ENCODE data around the gene C1orf87.

C1orf87 gene

GRCh38 chr1:60055336-60055735 lies 18.2 kb downstream of the C1orf87 start:
- no peak for DNase-seq

DNA sequence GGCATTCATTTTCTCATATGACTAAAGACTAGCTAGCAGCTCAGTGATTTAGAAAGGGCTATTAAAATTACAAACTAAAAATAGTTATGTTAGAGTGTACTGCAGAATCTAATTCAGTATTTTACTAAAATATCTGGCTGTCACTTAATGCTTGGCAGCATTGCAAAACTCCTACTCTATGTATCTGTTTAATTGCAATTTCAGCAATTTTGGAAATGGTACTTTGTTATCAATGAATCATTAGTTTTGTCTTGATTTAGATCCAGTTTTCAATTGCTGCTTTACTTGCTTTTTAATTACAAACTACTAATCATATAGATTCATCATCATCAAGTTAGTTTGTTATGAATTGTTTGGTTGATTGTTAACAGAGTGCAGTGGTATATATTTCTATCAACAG lies 19.2 kb downstream of the C1orf87 start:
- DNase-seq = no peak

GRCh38 chr1:60052601-60053000 lies 21.0 kb downstream of the C1orf87 start:
- no peak for DNase-seq

- DNase-seq = no peak
Measured at GRCh38 chr1:60051191-60051590, 22.4 kb downstream of the C1orf87 start.

DNA sequence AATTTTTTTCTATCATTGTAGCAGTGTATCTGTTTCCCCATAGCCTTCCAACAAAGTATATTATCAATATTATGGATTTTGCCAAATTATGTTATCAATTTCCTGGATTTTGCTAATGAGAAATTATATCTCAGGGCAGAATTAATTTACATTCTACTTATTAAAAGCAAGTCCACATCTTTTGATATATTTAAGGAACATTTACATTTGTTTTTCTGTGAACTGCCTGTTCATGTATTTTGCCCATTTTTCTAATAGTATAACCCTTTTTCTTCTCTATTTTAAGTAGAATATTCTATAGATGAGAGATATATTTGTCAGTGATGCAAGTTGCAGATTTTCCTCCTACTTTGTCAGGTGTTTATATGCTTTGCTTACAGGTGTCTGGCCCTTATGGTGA lies 24.4 kb downstream of the C1orf87 start:
- DNase-seq = no peak

GRCh38 chr1:60044881-60045280 lies 28.7 kb downstream of the C1orf87 start:
- no peak for DNase-seq

- DNase-seq = no peak
Measured at GRCh38 chr1:60041783-60042182, 31.8 kb downstream of the C1orf87 start.

GRCh38 chr1:60037669-60038068 lies 35.9 kb downstream of the C1orf87 start:
- no peak for DNase-seq

GRCh38 chr1:60036856-60037460 lies 36.6 kb downstream of the C1orf87 start:
- DNase-seq = no peak

DNA sequence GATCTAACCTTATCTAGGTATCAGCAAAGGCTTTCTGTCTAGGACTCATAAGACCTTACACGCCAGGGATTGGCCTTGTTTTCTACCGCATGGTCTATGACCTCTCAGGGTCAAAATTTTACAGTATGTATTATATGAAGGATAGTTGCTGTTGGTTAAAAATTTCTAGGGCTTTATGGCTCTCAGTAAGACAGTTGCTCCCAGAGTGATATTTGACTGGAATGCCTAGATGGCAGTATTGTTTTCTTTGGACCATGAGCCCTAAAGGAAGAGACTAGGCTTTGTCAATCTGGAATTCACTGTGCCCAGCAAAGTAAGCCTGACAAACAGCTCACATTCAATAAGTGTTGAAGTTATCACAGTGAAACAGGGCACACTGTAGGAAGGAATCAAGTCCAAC lies 37.6 kb downstream of the C1orf87 start:
- no peak for DNase-seq

DNA sequence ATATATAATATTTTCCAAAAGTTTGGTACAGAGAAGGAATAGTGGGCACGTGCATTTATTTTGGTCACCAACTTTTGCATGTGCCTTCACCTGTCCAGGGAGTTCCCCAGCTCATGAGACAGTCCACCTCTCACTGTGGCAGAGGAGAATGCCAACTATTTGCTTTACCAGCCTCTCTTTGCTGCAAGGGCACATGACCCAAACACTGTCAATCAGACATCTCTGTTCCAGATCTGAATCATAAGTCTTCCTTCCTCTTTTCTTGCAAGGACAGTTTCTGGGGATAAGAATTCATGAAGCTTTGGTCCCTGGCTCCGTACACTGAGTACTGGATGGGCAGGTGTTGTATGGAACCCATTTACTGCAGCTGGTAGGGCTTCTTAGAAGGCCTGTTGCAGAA lies 38.6 kb downstream of the C1orf87 start:
- no peak for DNase-seq

DNA sequence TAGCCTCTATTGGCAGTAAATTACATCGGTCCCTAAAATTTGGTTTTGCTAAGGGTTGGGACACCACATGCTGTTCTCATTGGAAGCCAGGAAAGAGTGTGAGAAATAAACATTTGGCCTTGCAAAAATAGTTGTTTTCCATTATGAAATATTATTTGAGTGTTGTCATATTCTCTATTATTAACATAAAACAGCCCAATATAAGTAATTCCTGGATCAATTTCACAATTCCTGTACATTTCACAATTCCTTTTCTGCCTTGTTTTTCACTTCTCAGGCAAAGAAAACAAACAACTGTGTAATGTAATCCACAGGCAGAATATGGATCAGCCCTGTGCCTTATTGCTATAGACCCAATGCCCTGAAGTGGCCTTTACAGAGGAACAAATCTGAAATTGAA lies 40.5 kb downstream of the C1orf87 start:
- no peak for DNase-seq

- DNase-seq = no peak
Measured at GRCh38 chr1:60031146-60031545, 42.4 kb downstream of the C1orf87 start.

- no peak for DNase-seq
Measured at GRCh38 chr1:60025552-60025951, 48.0 kb downstream of the C1orf87 start.

- no peak for DNase-seq
Measured at GRCh38 chr1:60017508-60018205, 55.9 kb downstream of the C1orf87 start.

DNA sequence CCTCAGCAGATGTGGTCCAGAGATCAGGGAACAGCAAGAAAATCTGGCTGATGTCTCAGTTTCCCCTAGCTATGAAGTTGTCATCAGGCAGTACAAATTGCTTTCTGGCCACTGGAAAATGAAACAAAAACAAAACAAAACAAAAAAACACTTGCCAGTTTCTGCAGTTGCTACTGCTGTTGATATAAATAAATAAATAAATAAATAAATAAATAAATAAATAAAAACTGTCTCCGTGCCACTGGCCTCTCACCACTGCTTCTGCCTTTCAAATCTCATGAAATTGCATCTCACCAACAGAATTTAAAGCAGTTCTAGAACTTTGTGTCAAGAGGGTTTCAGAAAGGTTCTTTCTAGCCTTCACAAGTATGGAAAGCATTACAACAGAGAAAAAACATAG lies 62.9 kb downstream of the C1orf87 start:
- DNase-seq = no peak

DNA sequence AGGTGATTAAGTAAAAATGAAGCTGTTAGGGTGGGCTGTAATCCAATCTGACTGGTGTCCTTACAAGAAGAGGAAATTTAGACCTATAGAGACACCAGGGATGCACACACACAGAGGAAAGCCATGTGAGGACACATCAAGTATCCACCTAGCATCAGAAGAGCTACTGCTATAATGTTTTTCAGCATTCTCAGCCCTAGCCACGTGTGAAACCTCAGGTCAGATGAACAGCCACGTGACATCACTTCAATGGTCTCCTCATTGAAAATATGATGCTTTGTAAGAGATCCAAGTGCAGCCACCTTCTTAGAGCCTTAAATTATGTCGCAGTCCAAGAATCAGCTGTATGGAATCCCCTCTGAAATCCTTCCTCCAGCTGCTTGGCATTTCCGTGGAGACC lies 65.1 kb downstream of the C1orf87 start:
- DNase-seq = no peak

GRCh38 chr1:60000625-60001024 lies 72.9 kb downstream of the C1orf87 start:
- no peak for DNase-seq

DNA sequence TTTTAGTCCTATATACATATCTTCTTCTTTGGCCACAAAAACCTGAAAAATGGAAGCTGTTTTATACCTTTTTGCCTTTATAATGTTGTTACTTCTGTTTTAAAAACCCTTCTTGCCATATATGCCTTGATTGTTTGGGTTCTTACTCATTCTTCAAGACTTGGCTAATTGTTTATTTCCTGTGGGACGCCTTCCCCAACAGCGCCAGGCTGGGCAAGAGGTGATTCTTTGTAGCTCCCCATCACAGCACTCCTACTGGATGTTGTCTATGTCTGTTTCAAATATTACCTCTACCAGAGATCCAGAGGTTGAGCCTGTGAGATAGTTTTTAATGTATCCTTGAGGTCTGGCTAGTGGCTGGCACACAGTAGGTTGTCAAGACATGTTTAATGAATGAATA lies 73.8 kb downstream of the C1orf87 start:
- DNase-seq = no peak

DNA sequence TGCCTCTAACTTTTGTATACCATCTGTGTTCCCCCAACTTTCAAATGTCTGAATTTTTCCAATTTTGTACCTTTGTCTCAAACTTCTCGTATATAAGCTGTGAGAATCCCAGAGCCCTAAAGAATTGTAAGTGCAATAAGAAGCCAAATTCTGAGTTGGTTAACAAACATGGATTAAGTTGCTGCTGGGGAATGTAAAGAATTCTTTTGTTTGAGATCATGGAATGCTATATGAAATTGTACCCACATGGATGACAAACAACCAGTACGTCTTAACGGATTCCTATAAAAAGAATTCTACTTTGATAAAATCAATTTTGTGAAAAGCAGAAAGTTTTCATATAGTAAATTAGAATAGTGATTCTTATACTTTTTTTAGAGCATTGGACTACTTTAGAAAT lies 74.6 kb downstream of the C1orf87 start:
- no peak for DNase-seq

DNA sequence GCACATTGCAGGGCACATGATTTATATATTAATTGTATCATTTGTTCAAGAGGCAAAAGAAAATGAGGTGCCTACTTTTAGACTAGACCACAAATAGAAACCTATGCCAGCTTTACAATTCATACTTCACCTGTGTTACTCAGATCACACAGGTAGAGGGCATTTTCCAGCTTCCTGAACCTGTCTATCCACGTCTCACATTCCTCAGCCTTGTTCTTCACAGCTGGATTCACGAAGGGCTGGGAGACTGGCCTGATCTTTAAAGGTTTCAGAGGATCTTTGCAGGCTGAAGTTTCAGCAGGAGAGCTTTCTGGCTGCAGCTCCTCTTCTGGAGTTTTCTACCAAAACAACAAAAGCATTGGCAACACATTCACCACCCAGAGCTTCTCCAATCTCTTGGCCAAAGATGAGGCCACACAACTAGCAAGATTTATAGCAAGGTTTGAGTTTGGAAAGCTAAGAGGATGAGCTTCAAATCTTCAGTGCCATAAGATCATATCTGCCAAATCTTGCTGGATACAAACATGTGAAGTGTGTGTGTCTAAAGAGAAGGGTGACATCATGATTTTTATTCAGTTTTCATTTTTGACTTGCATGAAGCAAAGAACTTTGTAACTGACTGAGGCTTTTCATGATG lies 76.0 kb downstream of the C1orf87 start:
- no peak for DNase-seq

GRCh38 chr1:59994302-59995198 lies 79.0 kb downstream of the C1orf87 start:
- no peak for DNase-seq

DNA sequence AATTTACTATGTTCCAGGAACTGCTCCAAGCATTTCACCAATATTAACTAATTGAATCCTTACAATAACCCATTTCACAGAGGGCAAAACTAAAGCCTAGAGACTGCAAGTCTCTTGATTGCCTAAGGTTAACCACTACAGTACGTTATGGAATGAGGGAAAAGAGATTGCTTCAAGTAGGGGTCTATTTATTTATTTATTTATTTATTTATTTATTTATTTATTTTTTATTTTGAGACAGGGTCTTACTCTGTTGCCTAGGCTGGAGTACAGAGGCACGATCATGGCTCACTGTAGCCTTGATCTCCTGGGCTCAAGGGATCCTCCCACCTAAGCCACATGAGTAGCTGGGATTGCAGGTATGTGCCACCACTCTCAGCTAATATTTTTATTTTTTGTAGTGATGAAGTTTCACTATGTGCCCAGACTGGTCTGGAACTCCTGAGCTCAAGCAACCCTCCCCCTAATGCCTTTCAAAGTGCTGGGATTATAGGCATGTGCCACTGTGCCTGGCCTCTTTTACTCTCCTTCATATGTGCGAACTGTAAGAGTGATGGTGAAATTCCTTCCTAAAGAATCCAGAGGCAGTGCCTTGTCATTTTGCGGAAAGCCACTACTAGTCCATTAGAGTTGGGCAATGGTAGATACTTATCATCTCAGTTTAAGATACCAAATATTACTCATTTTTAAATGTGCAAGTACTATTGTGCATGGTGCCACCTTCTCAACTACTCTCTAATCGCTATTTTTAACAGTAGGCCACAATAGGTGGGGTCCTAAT lies 81.3 kb downstream of the C1orf87 start:
- DNase-seq = no peak
